VCaP (cell line): Measurements from ENCODE around the gene TBC1D1.

Experiments
- H3K27ac ChIP-seq: fragments of 450-650 bp; 2 replicates; pipeline ENCODE4 v1.5.1; 2017
- TF ChIP-seq, protein P1 (sequence below): fragments of 450-650 bp; conservative IDR thresholded peaks from 2 replicates; pipeline ENCODE4 v1.5.1; 2017; ENCODE audit warnings: mild to moderate bottlenecking, moderate library complexity

Gene TBC1D1

DNA sequence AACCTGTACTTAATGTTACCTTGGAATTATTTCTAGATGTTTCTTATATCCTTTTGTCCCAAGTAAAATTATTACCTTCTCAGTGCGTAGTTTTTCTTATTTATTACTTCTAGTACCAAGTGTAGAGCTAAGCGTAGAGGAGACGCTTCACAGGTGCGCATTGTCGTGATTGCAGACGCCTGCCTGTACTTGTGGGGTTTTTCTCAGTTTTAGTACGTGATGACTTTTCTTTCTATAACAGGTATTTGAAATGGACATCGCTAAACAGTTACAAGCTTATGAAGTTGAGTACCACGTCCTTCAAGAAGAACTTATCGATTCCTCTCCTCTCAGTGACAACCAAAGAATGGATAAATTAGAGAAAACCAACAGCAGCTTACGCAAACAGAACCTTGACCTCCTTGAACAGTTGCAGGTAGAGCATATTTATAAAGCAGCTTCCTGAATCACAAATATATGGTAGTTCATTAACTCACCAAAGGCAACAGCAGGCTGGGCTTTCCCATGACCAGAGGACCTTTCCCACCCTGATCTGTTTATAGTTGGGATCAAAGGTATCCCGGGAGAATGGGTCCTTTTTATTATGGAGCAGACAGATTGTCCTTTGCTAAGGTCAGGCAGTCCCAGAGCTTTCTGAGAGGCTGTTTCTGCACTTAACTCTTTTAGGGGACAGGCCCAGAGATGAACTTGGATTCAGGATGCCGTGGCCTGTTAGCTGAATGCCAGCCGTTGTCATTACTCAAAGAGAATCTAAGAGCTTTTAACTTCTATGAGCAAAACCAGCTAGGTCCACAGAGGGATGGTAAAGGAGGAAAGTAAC is 242.2 kb downstream of the TBC1D1 start:
- no peak overlapping the region; the same call in 1 of the 2 replicates for H3K27ac ChIP-seq

GRCh38 chr4:38133711-38134480 is 243.0 kb downstream of the TBC1D1 start:
- TF ChIP-seq, protein P1, sequence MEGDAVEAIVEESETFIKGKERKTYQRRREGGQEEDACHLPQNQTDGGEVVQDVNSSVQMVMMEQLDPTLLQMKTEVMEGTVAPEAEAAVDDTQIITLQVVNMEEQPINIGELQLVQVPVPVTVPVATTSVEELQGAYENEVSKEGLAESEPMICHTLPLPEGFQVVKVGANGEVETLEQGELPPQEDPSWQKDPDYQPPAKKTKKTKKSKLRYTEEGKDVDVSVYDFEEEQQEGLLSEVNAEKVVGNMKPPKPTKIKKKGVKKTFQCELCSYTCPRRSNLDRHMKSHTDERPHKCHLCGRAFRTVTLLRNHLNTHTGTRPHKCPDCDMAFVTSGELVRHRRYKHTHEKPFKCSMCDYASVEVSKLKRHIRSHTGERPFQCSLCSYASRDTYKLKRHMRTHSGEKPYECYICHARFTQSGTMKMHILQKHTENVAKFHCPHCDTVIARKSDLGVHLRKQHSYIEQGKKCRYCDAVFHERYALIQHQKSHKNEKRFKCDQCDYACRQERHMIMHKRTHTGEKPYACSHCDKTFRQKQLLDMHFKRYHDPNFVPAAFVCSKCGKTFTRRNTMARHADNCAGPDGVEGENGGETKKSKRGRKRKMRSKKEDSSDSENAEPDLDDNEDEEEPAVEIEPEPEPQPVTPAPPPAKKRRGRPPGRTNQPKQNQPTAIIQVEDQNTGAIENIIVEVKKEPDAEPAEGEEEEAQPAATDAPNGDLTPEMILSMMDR = no peak
- H3K27ac ChIP-seq = no peak overlapping the region; the same call in 1 of the 2 replicates

More for the DNA sequence above, 242.2 kb downstream of the TBC1D1 start:
- TF ChIP-seq, protein P1 = no peak

GRCh38 chr4:38135201-38135600 is 244.3 kb downstream of the TBC1D1 start:
- no peak overlapping the region for H3K27ac ChIP-seq
- TF ChIP-seq, protein P1 = no peak

DNA sequence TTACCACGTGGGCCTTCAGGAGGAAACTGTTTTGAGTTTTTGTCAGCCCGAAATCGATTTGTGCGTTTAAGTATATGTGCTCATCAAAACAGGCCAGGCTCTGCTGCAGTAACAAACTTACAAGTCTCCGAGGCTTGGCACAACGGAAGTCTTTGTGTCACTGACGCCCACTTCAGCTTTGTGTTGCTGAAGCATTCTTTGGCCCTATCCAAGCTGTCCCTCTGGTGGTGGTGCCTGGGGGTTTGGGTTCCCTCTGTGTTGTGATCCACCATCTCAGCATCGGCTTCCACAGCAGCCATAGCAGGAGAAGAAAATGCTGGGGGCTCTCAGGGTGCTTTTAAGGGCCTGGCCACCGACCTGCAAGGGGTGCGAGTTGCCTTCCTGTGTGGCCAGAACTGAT is 245.7 kb downstream of the TBC1D1 start:
- TF ChIP-seq, protein P1 = no peak
- no peak overlapping the region for H3K27ac ChIP-seq

DNA sequence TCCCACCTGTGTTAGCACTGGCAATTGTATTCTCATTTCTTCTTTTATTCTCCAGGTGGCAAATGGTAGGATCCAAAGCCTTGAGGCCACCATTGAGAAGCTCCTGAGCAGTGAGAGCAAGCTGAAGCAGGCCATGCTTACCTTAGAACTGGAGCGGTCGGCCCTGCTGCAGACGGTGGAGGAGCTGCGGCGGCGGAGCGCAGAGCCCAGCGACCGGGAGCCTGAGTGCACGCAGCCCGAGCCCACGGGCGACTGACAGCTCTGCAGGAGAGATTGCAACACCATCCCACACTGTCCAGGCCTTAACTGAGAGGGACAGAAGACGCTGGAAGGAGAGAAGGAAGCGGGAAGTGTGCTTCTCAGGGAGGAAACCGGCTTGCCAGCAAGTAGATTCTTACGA is 246.2 kb downstream of the TBC1D1 start:
- TF ChIP-seq, protein P1 = no peak
- H3K27ac ChIP-seq = no peak overlapping the region

DNA sequence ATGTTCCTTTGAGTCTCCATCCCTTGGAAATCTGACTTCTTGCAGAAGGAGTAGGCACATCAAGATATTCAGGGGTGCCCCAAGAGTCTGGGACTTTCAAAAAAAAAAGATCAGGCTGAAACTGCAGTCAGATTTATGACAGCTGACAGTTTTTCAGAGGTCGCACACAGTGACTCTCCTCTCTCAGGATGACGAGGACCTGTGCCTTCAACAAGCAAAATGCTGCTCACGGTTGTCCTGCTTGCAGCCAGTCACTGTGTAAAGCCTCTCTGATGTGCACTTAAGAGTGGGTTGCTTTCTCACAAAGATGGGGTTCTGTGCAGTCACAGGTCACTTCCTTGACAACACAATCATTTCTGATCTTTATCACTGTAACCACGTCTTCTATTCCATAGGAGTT is 247.5 kb downstream of the TBC1D1 start:
- TF ChIP-seq, protein P1 = no peak
- H3K27ac ChIP-seq = no peak overlapping the region

DNA sequence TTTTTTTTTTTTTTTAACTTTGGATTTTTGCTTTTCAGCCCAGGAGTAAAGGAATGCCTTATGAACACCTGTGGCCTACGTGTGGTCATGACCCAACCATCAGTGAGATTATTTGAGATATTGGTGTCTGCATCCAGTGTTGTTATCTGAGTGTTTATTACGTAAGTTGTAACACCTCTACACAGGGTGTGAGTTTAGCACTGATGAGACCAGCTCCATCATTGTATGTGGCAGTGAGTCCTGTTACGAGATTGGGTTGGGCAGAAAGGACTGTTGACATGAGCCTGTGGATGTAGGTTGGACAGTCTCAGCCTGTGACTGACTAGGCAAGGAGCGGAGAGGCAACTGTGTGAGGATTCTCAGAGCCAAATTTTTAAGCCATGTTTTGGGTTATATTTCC is 248.3 kb downstream of the TBC1D1 start:
- no peak overlapping the region for H3K27ac ChIP-seq
- TF ChIP-seq, protein P1 = no peak
